Mucosa of stomach (tissue), 1 donor: ENCODE data around the gene ANKH.

Experiments
- H3K27me3 ChIP-seq: one replicate; pipeline ENCODE4 v1.7.0; 2013; ENCODE audit warnings: mild to moderate bottlenecking, low read length; ENCODE audit not compliant: control insufficient read depth, insufficient read depth
- H3K36me3 ChIP-seq: one replicate; pipeline ENCODE4 v1.7.0; 2013; ENCODE audit warnings: low read length; ENCODE audit not compliant: control insufficient read depth, insufficient read depth
- H3K4me1 ChIP-seq: one replicate; pipeline ENCODE4 v1.7.0; 2013; ENCODE audit warnings: mild to moderate bottlenecking, low read length; ENCODE audit not compliant: control insufficient read depth, insufficient read depth
- H3K4me3 ChIP-seq: one replicate; pipeline ENCODE4 v1.7.0; 2013; ENCODE audit warnings: low read length
- H3K9ac ChIP-seq: one replicate; pipeline ENCODE4 v1.7.0; 2013; ENCODE audit warnings: mild to moderate bottlenecking, low read length, moderate library complexity
- H3K9me3 ChIP-seq: one replicate; pipeline ENCODE4 v1.7.0; 2013; ENCODE audit warnings: mild to moderate bottlenecking, low read length, moderate library complexity; ENCODE audit not compliant: control insufficient read depth
- donor health status: Pancreatic carcinoma.

ANKH gene

DNA sequence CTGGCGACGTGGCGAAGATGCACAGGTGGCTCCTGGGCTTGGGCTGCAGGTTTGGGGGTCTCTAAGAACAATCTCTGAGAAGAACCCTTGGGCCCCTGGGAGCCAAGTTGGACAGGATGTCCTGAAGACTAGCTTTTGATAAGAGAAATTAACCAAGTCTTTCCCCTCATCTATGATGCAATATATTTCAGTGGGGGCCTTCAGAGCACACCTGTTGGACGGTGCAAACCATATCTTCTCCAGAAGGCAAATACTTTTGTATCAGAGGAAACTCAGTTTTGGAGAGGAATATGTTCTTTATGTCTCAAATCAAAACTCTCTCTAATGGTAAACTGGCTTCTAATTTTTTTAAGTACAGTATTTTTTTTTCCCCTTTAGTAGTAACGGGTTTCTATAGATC lies 178.5 kb downstream of the ANKH start:
- no peaks in the 10 kb centered on the region for H3K9me3 ChIP-seq
- no peak overlapping the region for H3K9ac ChIP-seq
- H3K36me3 ChIP-seq = peaks cover 14% of the 10 kb centered on the region
- H3K4me1 ChIP-seq = no peaks in the 10 kb centered on the region
- H3K4me3 ChIP-seq = no peak overlapping the region
- no peaks in the 10 kb centered on the region for H3K27me3 ChIP-seq

DNA sequence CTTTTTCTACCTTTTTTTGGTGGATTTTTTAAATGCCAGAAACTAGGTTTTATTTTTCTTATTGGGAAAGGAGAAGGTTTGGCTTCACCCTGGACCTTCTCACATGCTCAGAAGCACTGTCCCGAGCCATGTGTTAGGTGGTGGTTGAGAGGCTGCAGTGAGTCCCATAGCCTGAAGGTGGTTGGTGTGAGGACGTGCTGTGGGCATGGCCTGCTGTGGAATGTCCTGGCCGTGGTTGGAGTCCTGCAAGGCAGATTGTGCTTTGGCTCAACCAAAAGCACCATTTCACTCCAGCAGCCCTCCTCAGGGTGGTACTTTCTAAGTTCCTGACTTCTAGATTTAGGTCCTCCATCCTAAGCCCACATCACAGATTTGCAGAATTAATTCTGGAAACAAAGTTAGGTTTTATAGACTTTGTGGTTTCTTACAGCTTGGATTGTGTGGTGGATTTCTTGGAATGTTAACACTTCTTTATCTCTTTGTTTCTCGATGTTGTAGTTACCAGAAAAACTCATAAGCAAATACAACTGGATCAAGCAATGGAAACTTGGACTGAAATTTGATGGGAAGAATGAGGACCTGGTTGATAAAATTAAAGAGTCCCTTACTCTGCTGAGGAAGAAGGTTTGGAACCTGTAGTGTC lies 184.4 kb downstream of the ANKH start:
- H3K4me1 ChIP-seq = no peaks in the 10 kb centered on the region

DNA sequence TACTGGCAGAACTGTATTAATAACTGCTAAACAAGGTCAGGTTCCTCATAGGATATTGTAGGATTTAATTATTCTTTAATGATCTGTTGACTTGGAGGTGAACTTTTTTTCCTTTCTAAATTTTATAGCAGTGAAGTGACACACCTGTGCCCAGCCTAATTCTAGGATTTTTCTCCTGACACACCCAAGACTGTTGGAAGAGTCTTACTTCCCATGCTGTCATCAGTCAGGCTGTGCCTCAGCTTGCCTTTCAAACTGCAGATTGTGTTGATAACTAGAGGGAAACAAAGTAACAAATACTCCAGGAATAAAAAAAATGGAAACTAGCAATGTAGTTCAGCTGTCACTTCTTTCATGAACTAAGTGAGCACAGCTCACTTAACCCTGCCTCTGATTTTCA lies 185.1 kb downstream of the ANKH start:
- H3K36me3 ChIP-seq = peaks cover 15% of the 10 kb centered on the region
- no peak overlapping the region for H3K9ac ChIP-seq
- H3K9me3 ChIP-seq = no peaks in the 10 kb centered on the region
- no peaks in the 10 kb centered on the region for H3K27me3 ChIP-seq
- no peak overlapping the region for H3K4me3 ChIP-seq
- H3K4me1 ChIP-seq = no peaks in the 10 kb centered on the region

More for the DNA sequence above, 184.4 kb downstream of the ANKH start:
- H3K9ac ChIP-seq = no peak overlapping the region
- H3K4me3 ChIP-seq = no peak overlapping the region
- peaks cover 15% of the 10 kb centered on the region for H3K36me3 ChIP-seq
- no peaks in the 10 kb centered on the region for H3K9me3 ChIP-seq
- H3K27me3 ChIP-seq = no peaks in the 10 kb centered on the region

DNA sequence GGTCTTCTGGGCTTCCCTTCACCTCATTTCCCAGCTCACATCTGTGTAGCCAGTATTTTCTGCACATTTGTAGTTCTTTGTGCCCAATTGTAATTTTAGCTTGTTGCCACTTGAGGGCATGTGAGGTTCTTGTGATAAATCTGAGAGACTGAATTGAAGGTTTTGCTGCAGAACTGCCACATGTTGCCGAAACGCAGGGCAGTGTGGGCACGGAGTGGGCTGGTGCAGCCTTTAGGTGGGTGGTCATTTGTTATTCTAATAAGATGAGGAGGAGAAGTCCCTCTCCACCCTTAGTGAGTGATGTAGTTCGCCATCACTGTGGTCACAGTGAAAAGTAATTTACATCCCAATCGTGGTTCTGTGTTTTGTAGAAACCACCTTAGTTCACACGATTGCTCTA lies 185.8 kb downstream of the ANKH start:
- no peak overlapping the region for H3K4me3 ChIP-seq
- no peaks in the 10 kb centered on the region for H3K9me3 ChIP-seq
- no peaks in the 10 kb centered on the region for H3K4me1 ChIP-seq
- peaks cover 15% of the 10 kb centered on the region for H3K36me3 ChIP-seq
- no peak overlapping the region for H3K9ac ChIP-seq
- no peaks in the 10 kb centered on the region for H3K27me3 ChIP-seq

DNA sequence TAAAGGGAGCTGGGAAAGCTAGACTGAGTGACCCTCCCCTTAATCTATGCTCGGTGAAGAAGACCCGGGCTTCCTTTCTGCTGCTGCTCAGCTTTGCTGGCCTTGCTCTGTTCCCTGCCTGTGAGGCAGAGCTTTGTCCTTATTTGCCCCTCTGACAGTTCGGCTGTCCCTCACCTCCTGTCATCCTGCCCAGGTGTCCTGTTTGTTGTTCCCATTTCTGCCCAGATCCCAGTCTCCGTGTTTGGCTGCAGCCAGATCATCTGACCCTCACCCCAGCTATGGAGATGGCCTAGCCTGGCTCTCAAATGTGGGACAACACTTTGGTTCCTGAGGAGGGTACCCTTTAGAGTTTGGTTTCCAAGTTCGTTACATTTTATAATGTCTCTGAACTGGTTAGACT lies 186.8 kb downstream of the ANKH start:
- Histone ChIP-seq H3K9me3 (no peaks in the 10 kb centered on the region), H3K4me1 (no peaks in the 10 kb centered on the region), H3K9ac (no peak overlapping the region), H3K36me3 (peaks cover 7% of the 10 kb centered on the region), H3K27me3 (no peaks in the 10 kb centered on the region), H3K4me3 (no peak overlapping the region)

DNA sequence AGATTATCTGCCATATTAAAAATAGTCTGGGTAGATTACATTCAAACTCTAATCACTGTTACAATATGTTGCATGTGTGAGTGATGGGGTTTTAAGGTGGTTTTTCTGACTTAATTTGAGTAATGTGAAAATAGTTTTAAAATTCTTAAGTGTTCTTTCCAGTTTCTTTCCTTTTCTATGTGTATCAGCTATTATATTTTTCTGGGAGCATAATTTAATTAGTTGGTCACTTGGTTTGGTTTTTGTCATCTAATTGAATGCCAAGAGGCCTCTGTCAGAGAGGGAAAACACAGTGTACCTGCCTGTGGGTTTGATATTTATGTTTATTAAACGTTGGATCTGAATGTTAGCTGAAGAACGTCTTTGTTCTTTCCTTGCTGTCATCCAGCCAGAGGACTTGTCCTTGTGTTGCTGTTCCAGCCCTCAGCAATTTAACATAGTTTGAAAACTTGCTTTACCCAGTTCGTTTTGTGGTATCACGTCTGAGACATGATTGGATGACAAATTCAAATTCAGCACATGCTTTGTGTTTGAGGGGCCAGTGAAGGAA lies 187.6 kb downstream of the ANKH start:
- Histone ChIP-seq H3K4me1 (no peaks in the 10 kb centered on the region), H3K4me3 (no peak overlapping the region), H3K9ac (no peak overlapping the region), H3K9me3 (no peaks in the 10 kb centered on the region), H3K27me3 (no peaks in the 10 kb centered on the region), H3K36me3 (peaks cover 7% of the 10 kb centered on the region)

DNA sequence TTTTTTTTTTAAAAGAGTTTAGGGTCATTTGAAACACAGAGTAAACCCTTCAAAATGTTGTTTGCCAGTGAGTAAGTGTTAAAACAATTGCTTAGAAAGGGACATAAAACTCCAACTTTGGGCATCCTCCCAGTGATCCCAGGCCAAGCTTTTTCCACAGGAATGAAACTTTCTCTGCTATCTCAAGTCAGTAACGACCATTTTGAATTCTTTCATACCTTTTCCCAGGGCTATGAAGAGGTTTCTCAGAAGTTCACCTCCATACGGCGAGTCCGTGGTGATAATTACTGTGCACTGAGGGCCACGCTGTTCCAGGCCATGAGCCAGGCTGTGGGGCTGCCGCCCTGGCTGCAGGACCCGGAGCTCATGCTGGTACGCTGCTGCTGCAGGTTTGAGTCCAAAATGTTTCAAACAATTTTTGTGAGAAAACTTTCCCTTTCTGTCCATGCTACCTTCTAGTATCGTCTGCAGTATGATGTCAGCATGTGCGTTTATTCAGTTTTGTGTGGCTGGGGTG lies 190.3 kb downstream of the ANKH start:
- Histone ChIP-seq H3K9me3 (no peaks in the 10 kb centered on the region), H3K36me3 (no peaks in the 10 kb centered on the region), H3K4me1 (peaks cover 4% of the 10 kb centered on the region)

DNA sequence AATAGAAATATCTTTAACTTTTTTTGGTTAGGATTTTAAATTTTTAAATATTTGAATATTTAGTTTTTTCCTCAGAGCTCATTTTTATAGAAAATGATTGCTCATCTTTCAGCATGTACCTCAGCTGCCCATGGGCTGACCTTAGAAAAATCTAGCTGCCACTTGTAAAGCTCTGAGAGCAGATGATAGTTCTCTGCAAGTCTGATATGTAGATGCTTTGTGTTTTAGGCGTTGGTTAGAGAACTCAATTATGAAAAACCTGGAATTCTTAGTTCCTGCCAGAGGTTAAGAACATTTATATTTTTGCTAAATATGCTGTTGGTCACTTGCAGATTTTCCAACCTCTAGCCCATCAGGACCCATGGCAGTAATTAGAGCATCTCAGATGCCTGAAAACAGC lies 192.0 kb downstream of the ANKH start:
- Histone ChIP-seq H3K36me3 (no peaks in the 10 kb centered on the region), H3K4me1 (peaks cover 14% of the 10 kb centered on the region), H3K9ac (no peak overlapping the region), H3K4me3 (no peak overlapping the region), H3K9me3 (no peaks in the 10 kb centered on the region), H3K27me3 (no peaks in the 10 kb centered on the region)

More for the DNA sequence above, 190.3 kb downstream of the ANKH start:
- Histone ChIP-seq H3K4me3 (no peak overlapping the region), H3K9ac (no peak overlapping the region), H3K27me3 (no peaks in the 10 kb centered on the region)

DNA sequence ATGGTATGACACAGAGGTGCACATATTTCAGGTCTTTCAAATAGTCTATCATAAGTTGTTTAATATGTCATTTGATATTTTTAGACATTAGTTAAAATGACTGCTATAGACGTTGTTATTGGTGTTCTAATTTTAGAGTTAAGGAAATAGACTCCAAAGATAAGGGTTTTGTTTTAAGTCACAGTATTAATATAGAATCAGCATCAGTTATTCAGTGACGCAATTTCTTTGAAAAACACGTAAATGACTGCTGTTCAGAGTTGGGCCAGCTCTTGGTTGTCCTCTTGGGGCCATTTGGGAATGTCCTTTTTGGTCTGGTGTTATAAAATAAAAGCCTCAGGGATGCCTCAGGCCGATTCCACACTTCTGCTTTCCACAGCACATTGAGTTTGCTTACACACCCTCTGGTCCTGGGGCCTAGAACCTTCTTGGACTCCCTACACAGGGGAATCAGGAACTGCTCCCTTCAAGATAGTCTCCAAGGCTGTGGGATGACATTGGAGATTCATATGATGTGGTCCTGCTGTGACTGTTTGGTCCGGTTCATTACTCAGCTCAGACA lies 192.7 kb downstream of the ANKH start:
- Histone ChIP-seq H3K4me3 (no peak overlapping the region), H3K36me3 (no peaks in the 10 kb centered on the region), H3K9ac (no peak overlapping the region), H3K27me3 (no peaks in the 10 kb centered on the region), H3K4me1 (peaks cover 18% of the 10 kb centered on the region), H3K9me3 (no peaks in the 10 kb centered on the region)

DNA sequence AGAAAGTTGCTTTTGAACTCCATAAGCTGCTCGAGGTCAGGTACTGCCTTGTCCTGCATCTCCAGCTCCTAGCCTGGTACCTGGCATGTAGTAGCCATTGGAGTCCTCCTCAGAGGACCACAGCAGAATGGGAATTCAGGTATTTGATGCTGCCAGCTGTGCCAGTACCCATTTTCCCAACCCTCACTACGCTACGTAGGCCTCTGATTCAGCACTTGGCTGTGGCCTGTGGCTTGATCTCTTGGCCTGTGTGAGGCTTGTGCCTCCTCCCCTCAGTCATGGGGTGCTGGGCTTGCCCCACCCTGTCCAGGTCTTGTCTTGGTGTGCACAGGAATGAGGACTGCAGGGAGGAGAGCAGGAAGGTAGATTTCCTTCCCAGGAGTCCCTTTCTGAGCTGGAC lies 195.3 kb downstream of the ANKH start:
- Histone ChIP-seq H3K4me3 (no peak overlapping the region), H3K27me3 (no peaks in the 10 kb centered on the region), H3K9ac (no peak overlapping the region), H3K9me3 (no peaks in the 10 kb centered on the region), H3K36me3 (no peaks in the 10 kb centered on the region), H3K4me1 (peaks cover 21% of the 10 kb centered on the region)

DNA sequence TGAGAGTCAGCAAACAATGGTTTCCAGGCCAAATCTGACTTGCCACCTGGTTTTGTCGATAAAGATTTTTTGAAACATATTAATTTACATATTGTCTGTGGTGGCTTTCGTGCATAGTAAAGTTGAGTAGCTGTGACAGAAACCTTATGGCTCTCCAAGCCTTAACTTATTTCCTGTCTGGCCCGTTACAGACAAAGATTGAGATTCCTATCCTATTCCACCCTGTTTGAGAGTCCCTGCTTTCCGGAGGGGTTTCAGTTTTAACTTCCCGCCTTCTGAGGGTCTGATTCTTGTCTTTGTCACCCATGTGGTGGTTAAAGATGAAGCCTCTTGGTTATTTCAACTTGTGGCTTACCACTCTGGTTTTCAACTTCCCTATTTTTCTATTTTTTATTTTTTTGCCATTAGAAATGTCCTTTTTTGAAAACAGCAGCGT lies 195.7 kb downstream of the ANKH start:
- Histone ChIP-seq H3K9me3 (no peaks in the 10 kb centered on the region), H3K27me3 (no peaks in the 10 kb centered on the region), H3K4me3 (no peak overlapping the region), H3K9ac (no peak overlapping the region), H3K4me1 (peaks cover 23% of the 10 kb centered on the region), H3K36me3 (no peaks in the 10 kb centered on the region)

DNA sequence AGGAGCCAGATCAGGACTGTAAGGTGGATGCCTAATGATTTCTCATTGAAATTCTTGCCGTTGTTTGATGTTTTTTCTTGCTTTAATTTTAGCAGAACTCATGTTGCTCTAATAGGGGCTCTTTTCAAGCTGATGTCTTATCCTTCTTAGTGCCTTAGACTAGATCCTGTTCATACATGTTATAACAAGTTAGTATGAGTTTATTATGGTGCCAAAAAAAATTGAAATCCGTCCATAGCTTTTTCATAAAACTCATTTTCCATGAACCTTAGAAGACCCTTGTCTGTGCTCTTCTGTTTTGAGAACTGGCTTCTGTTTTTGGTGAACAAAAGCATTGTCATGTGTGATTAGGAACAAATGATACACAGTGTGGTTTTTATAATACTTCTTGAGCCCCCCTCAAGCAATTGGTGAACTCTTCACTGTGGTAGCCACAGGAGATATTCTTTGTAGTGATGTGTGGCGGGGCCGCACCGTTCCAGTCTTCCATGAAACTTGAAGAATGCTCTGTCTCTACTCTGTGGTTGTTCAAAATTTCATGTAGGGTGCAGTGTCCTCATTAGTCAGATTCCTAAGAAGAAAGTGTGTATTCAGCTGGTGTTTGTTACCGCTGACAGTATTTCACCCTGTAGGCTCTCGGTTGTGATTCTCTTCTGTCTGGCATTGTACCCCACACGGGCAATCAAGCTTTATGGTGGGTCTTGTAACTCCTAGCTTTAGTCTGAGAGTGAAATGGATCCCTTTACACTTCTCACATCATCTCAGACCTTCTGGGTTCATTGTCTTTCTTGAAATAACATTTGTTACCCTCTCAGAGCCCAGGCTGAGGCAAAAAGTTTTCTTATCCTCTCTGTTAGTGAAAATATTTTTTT lies 196.4 kb downstream of the ANKH start:
- H3K9ac ChIP-seq = no peak overlapping the region
- no peaks in the 10 kb centered on the region for H3K9me3 ChIP-seq
- H3K4me3 ChIP-seq = no peak overlapping the region
- peaks cover 26% of the 10 kb centered on the region for H3K4me1 ChIP-seq
- H3K36me3 ChIP-seq = no peaks in the 10 kb centered on the region
- no peaks in the 10 kb centered on the region for H3K27me3 ChIP-seq
